ENCODE measurements around the gene TIMM50. TPM values are rescaled to one million over a fixed set of nuclear protein-coding genes. Genes with fewer than 3 reads are reported as not detected.

The TIMM50 gene
- total and polyA plus RNA-seq, 2 of the 13 experiments (the other 11 are each of a cell fraction or from before 2014, with no cell fraction given): 91.1 to 92.5 TPM

DNA sequence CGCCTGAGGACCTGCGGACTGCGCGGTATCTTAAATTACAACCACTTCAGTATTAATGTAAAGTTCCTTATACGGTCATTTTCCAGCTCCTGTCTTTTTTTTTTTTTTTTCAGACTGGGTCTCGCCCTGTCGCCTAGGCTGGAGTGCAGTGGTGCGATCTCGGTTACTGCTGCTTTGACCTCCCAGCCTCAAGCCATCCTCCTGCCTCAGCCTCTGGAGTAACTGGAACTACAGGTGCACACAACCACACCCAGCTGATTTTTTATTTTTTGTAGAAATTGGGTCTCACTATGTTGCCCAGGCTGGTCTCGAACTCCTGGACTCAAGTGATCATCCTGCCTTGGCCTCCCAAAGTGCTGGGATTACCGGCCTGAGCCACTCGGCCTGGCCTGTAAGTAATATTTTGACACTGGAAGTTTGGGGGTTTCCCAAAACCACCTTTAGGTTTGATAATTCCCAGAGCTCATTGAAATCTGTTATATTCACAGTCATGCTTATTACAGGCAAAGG is 52.4 kb downstream of the TIMM50 start (continued):
- TF ChIP-seq, protein P1, sequence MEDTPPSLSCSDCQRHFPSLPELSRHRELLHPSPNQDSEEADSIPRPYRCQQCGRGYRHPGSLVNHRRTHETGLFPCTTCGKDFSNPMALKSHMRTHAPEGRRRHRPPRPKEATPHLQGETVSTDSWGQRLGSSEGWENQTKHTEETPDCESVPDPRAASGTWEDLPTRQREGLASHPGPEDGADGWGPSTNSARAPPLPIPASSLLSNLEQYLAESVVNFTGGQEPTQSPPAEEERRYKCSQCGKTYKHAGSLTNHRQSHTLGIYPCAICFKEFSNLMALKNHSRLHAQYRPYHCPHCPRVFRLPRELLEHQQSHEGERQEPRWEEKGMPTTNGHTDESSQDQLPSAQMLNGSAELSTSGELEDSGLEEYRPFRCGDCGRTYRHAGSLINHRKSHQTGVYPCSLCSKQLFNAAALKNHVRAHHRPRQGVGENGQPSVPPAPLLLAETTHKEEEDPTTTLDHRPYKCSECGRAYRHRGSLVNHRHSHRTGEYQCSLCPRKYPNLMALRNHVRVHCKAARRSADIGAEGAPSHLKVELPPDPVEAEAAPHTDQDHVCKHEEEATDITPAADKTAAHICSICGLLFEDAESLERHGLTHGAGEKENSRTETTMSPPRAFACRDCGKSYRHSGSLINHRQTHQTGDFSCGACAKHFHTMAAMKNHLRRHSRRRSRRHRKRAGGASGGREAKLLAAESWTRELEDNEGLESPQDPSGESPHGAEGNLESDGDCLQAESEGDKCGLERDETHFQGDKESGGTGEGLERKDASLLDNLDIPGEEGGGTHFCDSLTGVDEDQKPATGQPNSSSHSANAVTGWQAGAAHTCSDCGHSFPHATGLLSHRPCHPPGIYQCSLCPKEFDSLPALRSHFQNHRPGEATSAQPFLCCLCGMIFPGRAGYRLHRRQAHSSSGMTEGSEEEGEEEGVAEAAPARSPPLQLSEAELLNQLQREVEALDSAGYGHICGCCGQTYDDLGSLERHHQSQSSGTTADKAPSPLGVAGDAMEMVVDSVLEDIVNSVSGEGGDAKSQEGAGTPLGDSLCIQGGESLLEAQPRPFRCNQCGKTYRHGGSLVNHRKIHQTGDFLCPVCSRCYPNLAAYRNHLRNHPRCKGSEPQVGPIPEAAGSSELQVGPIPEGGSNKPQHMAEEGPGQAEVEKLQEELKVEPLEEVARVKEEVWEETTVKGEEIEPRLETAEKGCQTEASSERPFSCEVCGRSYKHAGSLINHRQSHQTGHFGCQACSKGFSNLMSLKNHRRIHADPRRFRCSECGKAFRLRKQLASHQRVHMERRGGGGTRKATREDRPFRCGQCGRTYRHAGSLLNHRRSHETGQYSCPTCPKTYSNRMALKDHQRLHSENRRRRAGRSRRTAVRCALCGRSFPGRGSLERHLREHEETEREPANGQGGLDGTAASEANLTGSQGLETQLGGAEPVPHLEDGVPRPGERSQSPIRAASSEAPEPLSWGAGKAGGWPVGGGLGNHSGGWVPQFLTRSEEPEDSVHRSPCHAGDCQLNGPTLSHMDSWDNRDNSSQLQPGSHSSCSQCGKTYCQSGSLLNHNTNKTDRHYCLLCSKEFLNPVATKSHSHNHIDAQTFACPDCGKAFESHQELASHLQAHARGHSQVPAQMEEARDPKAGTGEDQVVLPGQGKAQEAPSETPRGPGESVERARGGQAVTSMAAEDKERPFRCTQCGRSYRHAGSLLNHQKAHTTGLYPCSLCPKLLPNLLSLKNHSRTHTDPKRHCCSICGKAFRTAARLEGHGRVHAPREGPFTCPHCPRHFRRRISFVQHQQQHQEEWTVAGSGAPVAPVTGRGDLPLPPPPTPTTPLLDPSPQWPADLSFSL (CRISPR knock-in tag; IDR thresholded peaks at IDR 0.05): no peak
- TF ChIP-seq SKI (IDR thresholded peaks at IDR 0.05; ENCODE audit: partially characterized antibody) (no peak), ZNF746 (CRISPR knock-in tag; IDR thresholded peaks at IDR 0.05) (no peak), PHF21A (CRISPR knock-in tag; IDR thresholded peaks at IDR 0.05) (peak; percentile 39; the same call in 1 of the 2 replicates), KLF12 (CRISPR knock-in tag; IDR thresholded peaks at IDR 0.05; ENCODE audit: borderline replicate concordance) (no peak), TAF1 (CRISPR knock-in tag; IDR thresholded peaks at IDR 0.05) (no peak), ZZZ3 (CRISPR knock-in tag; IDR thresholded peaks at IDR 0.05; ENCODE audit: borderline replicate concordance) (no peak)
- TF ChIP-seq, protein P2, sequence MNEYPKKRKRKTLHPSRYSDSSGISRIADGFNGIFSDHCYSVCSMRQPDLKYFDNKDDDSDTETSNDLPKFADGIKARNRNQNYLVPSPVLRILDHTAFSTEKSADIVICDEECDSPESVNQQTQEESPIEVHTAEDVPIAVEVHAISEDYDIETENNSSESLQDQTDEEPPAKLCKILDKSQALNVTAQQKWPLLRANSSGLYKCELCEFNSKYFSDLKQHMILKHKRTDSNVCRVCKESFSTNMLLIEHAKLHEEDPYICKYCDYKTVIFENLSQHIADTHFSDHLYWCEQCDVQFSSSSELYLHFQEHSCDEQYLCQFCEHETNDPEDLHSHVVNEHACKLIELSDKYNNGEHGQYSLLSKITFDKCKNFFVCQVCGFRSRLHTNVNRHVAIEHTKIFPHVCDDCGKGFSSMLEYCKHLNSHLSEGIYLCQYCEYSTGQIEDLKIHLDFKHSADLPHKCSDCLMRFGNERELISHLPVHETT (CRISPR knock-in tag; conservative IDR thresholded peaks at IDR 0.05): no peak
- TF ChIP-seq, protein P3, sequence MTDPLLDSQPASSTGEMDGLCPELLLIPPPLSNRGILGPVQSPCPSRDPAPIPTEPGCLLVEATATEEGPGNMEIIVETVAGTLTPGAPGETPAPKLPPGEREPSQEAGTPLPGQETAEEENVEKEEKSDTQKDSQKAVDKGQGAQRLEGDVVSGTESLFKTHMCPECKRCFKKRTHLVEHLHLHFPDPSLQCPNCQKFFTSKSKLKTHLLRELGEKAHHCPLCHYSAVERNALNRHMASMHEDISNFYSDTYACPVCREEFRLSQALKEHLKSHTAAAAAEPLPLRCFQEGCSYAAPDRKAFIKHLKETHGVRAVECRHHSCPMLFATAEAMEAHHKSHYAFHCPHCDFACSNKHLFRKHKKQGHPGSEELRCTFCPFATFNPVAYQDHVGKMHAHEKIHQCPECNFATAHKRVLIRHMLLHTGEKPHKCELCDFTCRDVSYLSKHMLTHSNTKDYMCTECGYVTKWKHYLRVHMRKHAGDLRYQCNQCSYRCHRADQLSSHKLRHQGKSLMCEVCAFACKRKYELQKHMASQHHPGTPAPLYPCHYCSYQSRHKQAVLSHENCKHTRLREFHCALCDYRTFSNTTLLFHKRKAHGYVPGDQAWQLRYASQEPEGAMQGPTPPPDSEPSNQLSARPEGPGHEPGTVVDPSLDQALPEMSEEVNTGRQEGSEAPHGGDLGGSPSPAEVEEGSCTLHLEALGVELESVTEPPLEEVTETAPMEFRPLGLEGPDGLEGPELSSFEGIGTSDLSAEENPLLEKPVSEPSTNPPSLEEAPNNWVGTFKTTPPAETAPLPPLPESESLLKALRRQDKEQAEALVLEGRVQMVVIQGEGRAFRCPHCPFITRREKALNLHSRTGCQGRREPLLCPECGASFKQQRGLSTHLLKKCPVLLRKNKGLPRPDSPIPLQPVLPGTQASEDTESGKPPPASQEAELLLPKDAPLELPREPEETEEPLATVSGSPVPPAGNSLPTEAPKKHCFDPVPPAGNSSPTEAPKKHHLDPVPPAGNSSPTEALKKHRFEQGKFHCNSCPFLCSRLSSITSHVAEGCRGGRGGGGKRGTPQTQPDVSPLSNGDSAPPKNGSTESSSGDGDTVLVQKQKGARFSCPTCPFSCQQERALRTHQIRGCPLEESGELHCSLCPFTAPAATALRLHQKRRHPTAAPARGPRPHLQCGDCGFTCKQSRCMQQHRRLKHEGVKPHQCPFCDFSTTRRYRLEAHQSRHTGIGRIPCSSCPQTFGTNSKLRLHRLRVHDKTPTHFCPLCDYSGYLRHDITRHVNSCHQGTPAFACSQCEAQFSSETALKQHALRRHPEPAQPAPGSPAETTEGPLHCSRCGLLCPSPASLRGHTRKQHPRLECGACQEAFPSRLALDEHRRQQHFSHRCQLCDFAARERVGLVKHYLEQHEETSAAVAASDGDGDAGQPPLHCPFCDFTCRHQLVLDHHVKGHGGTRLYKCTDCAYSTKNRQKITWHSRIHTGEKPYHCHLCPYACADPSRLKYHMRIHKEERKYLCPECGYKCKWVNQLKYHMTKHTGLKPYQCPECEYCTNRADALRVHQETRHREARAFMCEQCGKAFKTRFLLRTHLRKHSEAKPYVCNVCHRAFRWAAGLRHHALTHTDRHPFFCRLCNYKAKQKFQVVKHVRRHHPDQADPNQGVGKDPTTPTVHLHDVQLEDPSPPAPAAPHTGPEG (CRISPR knock-in tag; IDR thresholded peaks at IDR 0.05): no peak
- TF ChIP-seq, protein P4, sequence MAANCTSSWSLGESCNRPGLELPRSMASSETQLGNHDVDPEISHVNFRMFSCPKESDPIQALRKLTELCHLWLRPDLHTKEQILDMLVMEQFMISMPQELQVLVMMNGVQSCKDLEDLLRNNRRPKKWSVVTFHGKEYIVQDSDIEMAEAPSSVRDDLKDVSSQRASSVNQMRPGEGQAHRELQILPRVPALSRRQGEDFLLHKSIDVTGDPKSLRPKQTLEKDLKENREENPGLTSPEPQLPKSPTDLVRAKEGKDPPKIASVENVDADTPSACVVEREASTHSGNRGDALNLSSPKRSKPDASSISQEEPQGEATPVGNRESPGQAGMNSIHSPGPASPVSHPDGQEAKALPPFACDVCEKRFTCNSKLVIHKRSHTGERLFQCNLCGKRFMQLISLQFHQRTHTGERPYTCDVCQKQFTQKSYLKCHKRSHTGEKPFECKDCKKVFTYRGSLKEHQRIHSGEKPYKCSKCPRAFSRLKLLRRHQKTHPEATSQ (CRISPR knock-in tag; IDR thresholded peaks at IDR 0.05; ENCODE audit: borderline replicate concordance): no peak

Measured in HepG2 (cell line).